Right forelimb (tissue), 1 donor: ENCODE data around the gene FAM181A.

Source experiments
- DNase-seq: peaks from one replicate; pipeline ENCODE4 v3.0.0-alpha.2; 2018

The FAM181A gene

DNA sequence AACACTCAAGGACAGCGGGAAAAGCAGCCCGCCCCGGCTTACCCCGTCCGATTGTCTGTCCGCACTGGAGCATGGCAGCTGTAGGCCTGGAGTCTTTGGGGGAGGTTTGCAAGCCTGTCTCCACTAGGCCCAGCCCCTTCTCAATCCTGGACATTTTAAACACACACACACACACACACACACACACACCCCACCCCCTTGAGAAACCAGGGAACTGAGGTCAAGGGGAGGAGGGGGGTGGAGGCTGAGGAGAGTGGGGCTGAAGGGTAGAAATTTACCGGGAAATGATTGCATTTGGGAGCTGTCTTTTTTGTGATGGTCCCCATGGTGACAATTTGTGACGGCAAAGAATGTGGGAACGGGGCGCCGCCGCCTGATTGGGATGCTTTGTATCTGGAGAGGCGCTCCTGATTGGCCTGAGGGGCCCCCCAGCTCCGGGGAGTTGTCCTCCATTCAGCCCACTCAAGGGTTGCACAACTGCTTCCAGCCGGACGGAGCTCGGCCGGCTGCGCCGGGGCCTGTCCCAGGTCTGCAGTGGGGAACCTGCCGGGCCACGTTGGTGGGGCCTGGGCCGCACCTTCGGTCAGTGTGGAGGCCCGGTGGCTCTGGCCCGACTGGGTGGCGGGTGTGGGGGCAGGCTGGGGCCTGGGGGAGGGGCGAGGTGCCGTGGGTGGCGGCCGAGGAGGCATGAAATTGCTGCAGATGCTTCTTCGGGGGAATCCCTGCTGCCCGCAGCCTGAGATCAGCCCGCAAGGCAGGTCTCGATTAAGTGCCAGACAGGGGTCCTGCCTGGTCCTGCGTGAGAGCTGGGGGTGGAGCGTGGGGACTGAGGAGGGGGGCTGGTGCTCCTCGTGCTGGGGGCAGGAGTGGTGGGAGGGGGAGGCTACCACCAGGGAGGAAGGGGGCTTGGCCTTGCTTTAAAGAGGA is at the start of gene FAM181A:
FAM181A (plus strand) TSS at position 472 of the 927 bp plus-strand sequence. CDS start 942 bp downstream, outside the sequence.
- DNase-seq = no peak

DNA sequence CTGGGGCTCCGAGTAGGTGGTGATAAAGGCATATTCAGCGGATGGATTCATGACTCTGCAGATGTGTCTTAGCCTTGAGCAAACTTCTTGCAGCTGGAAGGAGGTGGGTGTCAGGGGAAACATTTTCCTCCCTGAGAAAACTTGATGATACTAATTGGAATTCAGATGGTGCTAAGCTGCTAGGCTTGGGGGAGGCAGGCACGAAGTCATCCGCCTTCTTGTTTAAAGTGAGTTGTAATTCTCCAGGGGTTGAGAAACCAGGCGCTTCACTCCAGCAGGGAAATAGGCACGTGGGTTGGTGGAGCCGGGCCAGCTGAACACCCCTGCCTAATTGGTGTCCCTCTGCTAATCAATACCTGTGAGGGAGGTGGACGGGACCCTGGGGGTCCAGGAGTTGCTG is 48.9 kb upstream of the FAM181A start:
- peak; percentile 21 for DNase-seq

- DNase-seq = no peak
Measured at GRCh38 chr14:93878871-93879270, 48.3 kb upstream of the FAM181A start.

DNA sequence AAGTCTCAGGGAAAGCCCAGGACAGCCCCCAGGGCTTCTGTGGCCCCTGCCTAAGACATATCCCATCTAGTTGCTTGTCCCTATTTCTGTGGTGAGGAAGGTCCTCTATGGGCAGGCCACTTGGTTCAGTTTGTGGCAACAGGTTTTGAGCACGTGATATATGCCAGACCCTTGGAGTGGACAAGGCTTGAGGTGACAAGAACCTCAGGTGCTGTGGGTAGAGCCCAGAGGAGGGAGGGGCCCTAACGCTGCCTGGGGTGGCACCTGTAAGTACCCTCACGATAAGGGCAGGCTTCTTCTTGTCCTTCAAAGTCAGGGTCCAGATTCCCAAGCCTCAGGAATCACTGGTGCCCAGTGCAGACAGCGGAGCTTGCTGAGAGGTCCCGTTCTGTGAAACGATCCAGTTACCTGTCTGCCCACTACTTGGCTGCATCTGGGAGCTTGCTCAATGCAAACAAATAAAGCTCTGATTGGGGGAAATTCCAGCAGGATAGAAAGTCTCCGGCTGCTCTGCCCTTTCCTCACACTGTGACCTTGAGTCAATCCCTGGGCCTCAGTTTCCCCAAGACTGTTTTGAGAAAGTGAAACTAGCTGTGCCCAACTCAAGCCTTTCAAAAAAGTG is 47.7 kb upstream of the FAM181A start:
- DNase-seq = no peak

DNA sequence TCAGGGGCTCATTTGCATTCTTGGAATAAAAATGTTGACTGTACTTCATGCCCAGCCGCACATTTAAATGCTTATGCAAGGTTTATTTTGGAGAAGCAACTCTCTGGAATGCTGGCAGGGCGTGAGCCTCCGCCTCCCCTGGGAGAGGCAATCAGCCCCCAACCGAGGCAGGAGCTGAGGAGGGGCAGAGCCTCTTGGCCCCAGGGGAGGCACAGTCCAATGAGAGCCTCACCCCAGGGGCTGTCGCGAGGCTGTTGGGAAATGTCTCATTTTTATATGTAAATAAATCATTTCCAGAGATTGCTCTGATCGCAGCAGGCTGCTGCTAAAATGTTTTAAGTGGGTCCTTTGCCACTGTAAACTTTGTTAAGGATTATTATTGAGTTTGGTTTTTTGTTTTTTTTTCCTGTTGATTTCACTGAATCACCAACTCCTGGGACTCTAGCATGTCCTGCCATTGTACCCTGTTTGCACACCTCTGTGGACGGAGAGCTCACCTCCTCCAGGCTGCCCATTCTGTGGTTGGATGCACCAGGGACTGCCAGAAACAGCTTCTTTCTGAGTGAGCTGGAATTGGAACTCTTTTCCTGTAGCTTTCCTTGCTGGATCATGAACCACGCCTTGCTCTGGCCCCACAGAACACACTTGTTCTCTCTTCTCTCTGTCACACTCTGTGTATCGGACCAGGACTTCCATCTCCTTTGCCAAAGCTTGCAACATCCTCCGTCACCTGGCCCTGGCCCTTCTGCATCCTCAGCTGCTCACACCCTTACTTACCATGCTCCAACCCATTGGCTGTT is 46.9 kb upstream of the FAM181A start:
- DNase-seq = peak; percentile 50

GRCh38 chr14:93884950-93885349 is 42.2 kb upstream of the FAM181A start:
- no peak for DNase-seq

DNA sequence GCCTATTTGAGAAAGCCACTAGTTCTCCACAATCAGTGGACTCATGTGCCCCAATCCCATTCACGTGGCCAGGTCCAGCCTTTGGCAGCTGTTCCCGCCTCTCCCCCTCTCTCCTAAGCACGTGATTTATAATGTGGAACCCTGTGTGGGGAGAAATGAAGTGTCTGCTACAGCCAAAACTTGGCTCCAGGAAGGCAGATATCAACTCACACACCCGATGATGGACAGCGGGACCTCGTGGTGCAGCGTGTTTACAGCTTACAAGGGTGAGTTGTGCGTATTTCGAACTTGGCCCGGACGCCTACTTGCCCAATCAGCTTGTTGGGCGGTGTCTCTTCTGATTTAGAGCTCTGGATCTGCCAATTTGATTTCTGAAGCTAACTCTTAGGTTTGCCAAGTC is 38.1 kb upstream of the FAM181A start:
- no peak for DNase-seq

DNA sequence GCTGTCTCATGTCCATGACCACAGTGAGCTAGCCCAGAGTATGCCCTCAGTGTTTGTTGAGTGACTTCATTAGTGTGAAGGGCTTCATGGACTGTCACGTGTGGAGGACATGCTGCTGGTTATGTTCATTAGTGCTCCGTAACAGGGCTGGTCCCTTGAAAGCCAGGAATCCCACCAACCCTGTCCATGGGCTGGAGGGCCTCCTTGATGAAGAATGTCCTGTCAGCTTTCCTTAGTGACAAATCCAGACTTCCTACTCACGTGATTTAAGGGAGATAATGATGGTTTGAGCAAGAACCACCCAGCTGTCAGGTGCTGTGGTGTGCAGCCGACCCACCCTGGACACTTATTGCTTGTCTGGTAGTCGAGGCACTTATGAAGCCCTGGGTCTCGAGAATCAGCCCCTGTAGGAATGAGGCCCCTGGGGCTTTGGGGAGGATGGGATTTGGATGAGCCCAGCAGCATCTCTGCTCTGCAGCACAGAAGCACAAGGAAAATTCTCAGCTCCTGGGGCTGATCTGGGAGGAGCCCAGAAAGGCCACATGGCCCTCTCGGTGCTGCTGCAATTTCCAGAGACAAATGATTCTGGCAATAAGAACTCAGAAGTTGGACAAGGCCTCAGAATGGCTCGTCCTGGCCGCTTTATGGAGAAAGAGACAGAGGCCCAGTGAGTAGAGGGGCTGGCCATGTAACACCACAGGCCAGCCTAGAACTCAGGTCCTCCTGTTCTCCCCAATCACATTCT is 37.2 kb upstream of the FAM181A start:
- no peak for DNase-seq

DNA sequence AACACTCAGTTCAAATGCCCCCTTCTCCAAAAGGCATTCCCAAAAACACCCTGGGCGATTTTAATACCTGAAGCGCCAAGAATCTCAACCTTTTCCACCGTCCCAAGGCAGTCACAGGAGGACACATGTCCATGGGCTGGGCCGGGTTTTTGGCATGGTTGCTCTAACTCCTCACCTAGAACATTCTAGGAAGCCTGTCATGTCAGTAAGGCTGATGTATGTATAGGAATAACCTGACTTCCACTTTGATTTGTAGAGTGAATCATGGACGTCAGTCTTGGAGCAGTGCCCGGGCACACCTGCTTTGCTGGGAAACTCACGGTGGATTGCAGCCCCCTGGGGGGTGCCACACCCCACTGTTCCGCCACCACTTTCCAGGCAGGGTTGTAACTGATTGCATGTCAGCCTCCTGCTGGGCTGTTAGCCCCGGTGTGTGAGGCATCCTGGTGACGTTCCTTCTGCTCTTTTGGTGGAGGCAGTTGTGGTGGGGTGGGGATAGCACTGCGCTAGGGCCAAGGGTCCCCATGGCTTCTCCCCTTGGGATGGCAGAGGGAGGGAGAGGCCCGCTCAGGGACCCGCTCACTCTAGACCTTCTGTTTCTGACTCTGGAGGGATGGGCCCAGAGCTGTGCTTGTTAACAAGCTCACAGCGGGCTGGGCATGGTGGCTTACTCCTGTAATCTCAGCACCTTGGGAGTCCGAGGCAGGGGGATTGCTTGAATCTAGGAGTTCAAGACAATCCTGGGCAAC is 35.2 kb upstream of the FAM181A start:
- DNase-seq = no peak

DNA sequence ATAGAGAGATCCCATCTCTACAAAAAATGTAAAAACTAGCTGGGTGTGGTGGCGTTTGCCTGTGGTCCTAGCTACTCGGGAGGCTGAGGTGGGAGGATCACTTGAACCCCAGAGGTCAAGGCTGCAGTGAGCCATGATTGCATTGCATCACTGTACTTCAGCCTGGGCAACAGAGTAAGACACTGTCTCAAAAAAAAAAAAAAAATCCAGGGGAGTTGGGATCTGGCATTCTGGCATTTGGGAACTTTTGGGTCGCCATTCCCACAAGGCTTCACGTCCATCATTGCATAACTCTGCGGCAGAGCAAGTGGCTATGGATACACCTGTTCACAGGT is 34.7 kb upstream of the FAM181A start:
- DNase-seq = no peak

GRCh38 chr14:93892923-93893558 is 34.1 kb upstream of the FAM181A start:
- DNase-seq = peak; percentile 88

DNA sequence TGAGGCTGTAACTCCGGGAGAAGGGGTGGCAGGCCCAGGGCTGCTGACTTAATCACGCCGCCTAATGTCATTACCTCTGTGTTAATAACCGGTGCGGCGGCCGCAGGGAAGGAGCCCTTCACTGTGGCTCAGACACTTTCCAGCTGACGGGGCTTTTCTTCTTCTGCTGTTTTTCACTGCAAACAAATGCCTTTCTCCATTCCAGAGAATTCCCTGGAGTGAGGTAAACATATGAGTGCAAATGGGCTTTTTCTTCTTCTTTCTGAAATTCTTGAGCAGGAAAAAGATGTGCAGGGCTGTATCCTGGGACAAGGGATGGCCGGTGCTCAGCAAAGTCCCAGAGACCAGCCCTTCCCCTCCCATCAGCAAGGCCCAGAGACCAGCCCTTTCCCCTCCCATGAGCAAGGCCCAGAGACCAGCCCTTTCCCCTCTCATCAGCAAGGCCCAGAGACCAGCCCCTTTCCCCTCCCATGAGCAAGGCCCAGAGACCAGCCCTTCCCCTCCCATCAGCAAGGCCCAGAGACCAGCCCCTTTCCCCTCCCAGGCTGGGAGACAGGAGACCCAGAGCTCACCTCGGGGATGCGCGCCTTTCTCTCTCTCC is 33.4 kb upstream of the FAM181A start:
- DNase-seq = no peak

- DNase-seq = no peak
Measured at GRCh38 chr14:93895023-93895604, 32.0 kb upstream of the FAM181A start.

DNA sequence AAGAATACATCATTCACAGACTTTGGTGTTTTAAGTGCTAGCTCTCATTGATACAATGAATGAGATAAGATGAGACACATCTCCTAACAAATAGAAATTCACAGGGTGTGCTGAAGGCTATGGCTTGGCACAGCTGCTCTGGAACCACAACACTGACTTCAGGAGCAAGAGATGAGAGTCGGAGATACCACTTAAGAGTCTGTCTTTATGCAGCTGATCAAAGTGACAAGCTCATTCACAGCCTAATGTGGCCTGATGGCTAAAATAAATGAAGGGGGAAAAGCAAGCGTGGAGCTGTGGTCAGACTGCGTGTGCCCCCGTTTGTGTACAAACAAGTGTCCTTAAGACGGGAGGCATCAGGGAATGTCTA is 29.7 kb upstream of the FAM181A start:
- no peak for DNase-seq

DNA sequence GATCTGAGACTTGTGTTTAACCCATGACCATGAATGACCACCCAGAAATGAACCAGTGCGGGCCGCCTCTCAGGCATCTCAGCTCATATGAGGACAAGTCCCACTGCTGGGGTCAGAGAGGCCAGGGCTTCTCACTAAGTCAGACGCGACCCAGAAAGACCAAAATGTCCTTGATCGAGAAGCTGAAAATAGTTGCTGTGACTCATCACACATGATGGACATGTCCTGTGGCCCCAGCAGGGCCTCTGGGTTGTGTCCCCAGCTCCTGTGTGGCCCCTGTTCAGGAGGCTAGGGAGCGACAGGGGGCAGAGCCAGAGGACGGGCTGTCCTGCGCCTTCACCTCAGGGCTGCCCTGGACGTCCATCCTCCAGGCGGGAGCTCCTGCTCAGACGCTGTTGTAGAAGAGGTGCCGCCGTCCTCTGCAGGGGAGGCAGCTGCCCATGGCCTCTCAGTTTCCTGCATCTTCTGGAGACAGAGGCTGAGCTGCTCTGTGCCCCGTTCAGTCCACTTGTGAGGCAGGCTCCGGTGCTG is 29.0 kb upstream of the FAM181A start:
- DNase-seq = no peak

- DNase-seq = no peak
Measured at GRCh38 chr14:93898731-93899130, 28.4 kb upstream of the FAM181A start.

- DNase-seq = no peak
Measured at GRCh38 chr14:93901813-93902212, 25.3 kb upstream of the FAM181A start.

- no peak for DNase-seq
Measured at GRCh38 chr14:93902619-93903307, 24.4 kb upstream of the FAM181A start.

DNA sequence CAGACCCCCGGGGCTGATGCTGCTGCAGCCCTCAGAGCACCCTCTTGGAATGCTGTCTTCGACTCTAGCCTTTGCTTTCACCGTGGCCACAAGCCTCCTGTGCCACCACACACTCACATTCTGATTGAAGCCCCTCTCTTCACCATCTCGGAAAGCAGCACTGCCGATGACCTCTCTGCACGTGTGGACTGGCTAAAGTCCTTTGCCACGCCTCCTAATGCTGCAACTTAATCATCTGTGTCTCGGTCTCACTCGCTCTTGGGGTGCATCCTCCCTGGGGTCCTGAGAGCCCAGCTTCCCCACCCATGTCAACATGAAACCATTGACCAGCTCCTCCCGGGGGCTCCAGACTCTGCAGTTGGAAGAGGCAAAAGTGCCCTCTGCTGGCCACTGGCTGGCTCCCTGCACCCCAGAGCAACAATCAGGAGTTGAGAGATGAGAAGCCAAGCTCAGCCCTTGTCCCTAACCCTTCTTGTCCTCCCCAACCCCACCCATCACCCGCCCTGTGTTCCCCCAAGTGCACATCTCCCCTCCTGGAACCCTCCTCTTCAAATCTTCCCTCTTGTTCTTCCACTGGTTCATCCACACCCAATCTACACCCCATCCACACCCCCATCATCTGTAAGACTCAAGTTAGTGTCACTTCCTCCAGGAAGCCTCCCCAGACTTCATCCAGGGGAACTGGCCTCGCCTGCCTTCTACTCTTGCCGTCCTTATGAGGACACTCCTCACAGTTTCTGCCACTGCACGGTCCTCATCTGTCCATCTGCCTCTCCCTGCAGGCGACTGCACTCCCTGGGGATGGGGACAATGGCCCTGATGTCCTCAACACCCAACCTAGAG is 23.6 kb upstream of the FAM181A start:
- no peak for DNase-seq
